SU-DHL-6 (cell line): ENCODE data around the gene CYP4F22.

Experiments used
- H2AFZ ChIP-seq: fragments of 200-600 bp; sonication (generic); 2 replicates; pipeline ENCODE4 v1.6.1; 2014; ENCODE audit warnings: low read depth, mild to moderate bottlenecking, moderate library complexity, mixed read lengths, antibody characterized with exemption, low read length; ENCODE audit not compliant: severe bottlenecking
- H3F3A ChIP-seq: fragments of 200-600 bp; shearing (Covaris generic); 2 replicates; pipeline ENCODE4 v1.6.0; 2016; ENCODE audit warnings: antibody characterized with exemption, mild to moderate bottlenecking; ENCODE audit not compliant: insufficient read depth
- H3K27ac ChIP-seq: fragments of 200-600 bp; sonication (generic); 2 replicates; pipeline ENCODE4 v1.5.1; 2016; ENCODE audit warnings: low read depth, mild to moderate bottlenecking, low read length, moderate library complexity, mixed read lengths
- H3K27me3 ChIP-seq: fragments of 200-600 bp; sonication (generic), shearing (Covaris generic); 2 replicates; pipeline ENCODE4 v1.6.0; 2014; ENCODE audit warnings: mild to moderate bottlenecking, low read length
- H3K36me3 ChIP-seq: fragments of 200-600 bp; sonication (generic); 2 replicates; pipeline ENCODE4 v1.6.1; 2014; ENCODE audit warnings: mild to moderate bottlenecking, low read length, mixed read lengths
- H3K4me2 ChIP-seq: fragments of 300-600, 200-600 bp; shearing (Covaris generic), sonication (generic); 2 replicates; pipeline ENCODE4 v1.6.0; 2014; ENCODE audit warnings: low read length, low read depth, mild to moderate bottlenecking; ENCODE audit not compliant: poor library complexity, severe bottlenecking
- H3K4me3 ChIP-seq: fragments of 200-600 bp; sonication (generic); 2 replicates; pipeline ENCODE4 v1.5.1; 2014; ENCODE audit warnings: antibody characterized with exemption, low read length, mild to moderate bottlenecking, mixed read lengths; ENCODE audit not compliant: insufficient read depth, poor library complexity, severe bottlenecking
- H3K79me2 ChIP-seq: fragments of 200-600 bp; sonication (generic); 2 replicates; pipeline ENCODE4 v1.6.1; 2014; ENCODE audit warnings: mild to moderate bottlenecking, low read length, moderate library complexity; ENCODE audit not compliant: insufficient read depth
- H3K9ac ChIP-seq: fragments of 200-600 bp; sonication (generic); 2 replicates; pipeline ENCODE4 v1.7.0; 2014; ENCODE audit warnings: mild to moderate bottlenecking, low read length
- H3K9me2 ChIP-seq: fragments of 200-600 bp; sonication (generic); replicated peaks from 2 replicates; pipeline ENCODE4 v1.6.1; 2014; ENCODE audit warnings: low read length; ENCODE audit not compliant: insufficient read depth
- H3K9me3 ChIP-seq: fragments of 200-600 bp; sonication (generic); 2 replicates; pipeline ENCODE4 v1.6.1; 2014; ENCODE audit warnings: low read length, mixed read lengths; ENCODE audit not compliant: insufficient read depth
- H4K20me1 ChIP-seq: fragments of 200-600 bp; sonication (generic); 2 replicates; pipeline ENCODE4 v1.6.1; 2014; ENCODE audit warnings: low read depth, mild to moderate bottlenecking, antibody characterized with exemption, low read length, moderate library complexity, mixed read lengths
- EZH2phosphoT487 ChIP-seq: fragments of 200-600 bp; sonication (generic), shearing (Covaris generic); conservative IDR thresholded peaks from 2 replicates; pipeline ENCODE4 v1.6.1; 2018; ENCODE audit warnings: mild to moderate bottlenecking, antibody characterized with exemption, low read length, moderate library complexity, mixed read lengths
- TF ChIP-seq, protein P1 (sequence below): fragments of 200-600 bp; sonication (generic); IDR thresholded peaks from one replicate; pipeline ENCODE4 v1.5.1; 2017; ENCODE audit warnings: antibody characterized with exemption, mild to moderate bottlenecking, low read length, moderate library complexity; ENCODE audit not compliant: insufficient read depth, poor library complexity, severe bottlenecking

Gene CYP4F22

DNA sequence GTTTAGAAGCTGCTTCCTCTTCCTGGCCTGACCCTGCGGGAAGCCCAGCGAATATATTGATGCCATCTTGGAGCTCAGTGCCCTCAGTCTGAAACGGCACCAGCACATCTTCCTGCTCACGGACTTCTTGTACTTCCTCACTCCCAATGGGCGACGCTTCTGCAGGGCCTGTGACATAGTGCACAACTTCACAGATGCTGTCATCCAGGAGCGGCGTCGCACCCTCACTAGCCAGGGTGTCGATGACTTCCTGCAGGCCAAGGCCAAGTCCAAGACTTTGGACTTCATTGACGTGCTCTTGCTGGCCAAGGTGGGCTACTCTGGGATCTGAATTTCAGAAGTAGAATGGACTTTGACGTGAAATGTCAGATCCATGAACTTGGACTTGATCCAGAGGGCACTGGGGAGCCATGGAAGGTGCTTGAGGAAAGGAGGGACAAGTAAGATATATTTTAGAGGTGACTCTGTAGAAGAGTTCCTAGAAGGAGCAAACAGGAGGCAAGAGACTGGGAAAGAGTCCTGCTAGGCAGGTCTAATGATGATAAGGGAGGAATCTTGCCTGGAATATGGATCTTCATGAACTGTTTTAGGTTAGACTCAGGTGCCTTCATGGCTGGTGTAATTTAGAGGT, 68.3 kb downstream of the CYP4F22 start:
- Histone ChIP-seq H3K27me3 (no peaks in the 10 kb centered on the region), H3K4me3 (no peak overlapping the region), H3K36me3 (no peaks in the 10 kb centered on the region), H4K20me1 (no peaks in the 10 kb centered on the region), H3F3A (no peaks in the 10 kb centered on the region), H3K79me2 (no peaks in the 10 kb centered on the region), H3K9me2 (no peaks in the 10 kb centered on the region), H3K4me2 (no peak overlapping the region), H3K9me3 (no peaks in the 10 kb centered on the region), H2AFZ (no peak overlapping the region), H3K27ac (no peak overlapping the region), H3K9ac (no peak overlapping the region)
- TF ChIP-seq EZH2phosphoT487 = no peak
- TF ChIP-seq, protein P1, sequence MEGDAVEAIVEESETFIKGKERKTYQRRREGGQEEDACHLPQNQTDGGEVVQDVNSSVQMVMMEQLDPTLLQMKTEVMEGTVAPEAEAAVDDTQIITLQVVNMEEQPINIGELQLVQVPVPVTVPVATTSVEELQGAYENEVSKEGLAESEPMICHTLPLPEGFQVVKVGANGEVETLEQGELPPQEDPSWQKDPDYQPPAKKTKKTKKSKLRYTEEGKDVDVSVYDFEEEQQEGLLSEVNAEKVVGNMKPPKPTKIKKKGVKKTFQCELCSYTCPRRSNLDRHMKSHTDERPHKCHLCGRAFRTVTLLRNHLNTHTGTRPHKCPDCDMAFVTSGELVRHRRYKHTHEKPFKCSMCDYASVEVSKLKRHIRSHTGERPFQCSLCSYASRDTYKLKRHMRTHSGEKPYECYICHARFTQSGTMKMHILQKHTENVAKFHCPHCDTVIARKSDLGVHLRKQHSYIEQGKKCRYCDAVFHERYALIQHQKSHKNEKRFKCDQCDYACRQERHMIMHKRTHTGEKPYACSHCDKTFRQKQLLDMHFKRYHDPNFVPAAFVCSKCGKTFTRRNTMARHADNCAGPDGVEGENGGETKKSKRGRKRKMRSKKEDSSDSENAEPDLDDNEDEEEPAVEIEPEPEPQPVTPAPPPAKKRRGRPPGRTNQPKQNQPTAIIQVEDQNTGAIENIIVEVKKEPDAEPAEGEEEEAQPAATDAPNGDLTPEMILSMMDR = no peak

DNA sequence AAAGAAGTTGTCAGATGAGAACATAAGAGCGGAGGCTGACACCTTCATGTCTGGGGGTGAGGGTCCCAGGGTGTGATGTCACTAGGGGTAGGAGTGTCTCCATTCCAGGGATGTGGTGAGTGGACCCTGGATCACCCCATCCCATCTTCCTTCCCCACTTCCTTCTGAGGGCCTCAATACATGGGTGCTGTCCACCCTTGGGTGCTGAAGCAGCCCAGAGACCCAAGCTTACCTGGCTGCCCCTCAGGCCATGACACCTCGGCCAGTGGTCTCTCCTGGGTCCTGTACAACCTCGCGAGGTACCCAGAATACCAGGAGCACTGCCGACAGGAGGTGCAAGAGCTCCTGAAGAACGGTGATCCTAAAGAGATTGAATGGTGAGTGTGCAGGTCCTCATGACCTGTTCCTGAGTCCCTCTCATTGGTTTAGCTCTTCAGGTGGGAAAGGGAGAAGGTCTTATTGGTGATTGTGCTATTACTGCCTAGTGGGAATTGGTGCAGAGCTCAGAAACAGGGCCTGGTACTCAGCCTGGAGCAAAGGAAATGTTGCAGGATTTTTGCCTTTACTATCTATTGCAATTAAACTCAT, 69.0 kb downstream of the CYP4F22 start:
- Histone ChIP-seq H3K4me2 (no peak overlapping the region), H3K4me3 (no peak overlapping the region), H3K27me3 (no peaks in the 10 kb centered on the region), H3K9me2 (no peaks in the 10 kb centered on the region), H3F3A (no peaks in the 10 kb centered on the region), H4K20me1 (no peaks in the 10 kb centered on the region), H2AFZ (no peak overlapping the region), H3K27ac (no peak overlapping the region), H3K36me3 (no peaks in the 10 kb centered on the region), H3K79me2 (no peaks in the 10 kb centered on the region), H3K9me3 (no peaks in the 10 kb centered on the region), H3K9ac (no peak overlapping the region)
- no peak for TF ChIP-seq EZH2phosphoT487
- TF ChIP-seq, protein P1 = no peak

DNA sequence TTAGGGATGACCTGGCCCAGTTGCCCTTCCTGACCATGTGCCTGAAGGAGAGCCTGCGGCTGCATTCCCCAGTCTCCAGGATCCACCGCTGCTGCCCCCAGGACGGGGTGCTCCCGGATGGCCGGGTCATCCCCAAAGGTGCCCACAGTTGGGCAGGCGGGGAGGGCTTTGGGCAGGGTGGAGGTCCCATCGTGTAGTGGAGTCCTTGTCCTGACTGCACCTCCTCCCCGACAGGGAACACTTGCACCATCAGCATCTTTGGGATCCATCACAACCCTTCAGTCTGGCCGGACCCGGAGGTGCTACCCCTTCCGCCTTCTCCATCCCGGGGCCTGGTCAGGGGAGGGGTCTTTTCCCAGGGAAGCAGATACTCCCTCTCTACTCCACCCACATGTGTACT, 75.0 kb downstream of the CYP4F22 start:
- Histone ChIP-seq H3K4me3 (no peak overlapping the region), H3K36me3 (no peaks in the 10 kb centered on the region), H4K20me1 (no peaks in the 10 kb centered on the region), H3K9me3 (no peaks in the 10 kb centered on the region), H3K9ac (no peak overlapping the region), H3K9me2 (no peaks in the 10 kb centered on the region), H2AFZ (no peak overlapping the region), H3K4me2 (no peak overlapping the region), H3F3A (no peaks in the 10 kb centered on the region), H3K27ac (no peak overlapping the region), H3K79me2 (no peaks in the 10 kb centered on the region), H3K27me3 (no peaks in the 10 kb centered on the region)
- TF ChIP-seq, protein P1 = no peak
- TF ChIP-seq EZH2phosphoT487 = no peak
